ENCODE results near the gene RETREG3. TPM values are rescaled to one million over a fixed set of nuclear protein-coding genes. Genes with fewer than 3 reads are reported as not detected.

RETREG3 gene
- total RNA-seq, 1 experiment from 2014 or later = 38.5 TPM

- no peak for TF ChIP-seq ATF3 (IDR thresholded peaks at IDR 0.05)
- peak; percentile 6 for TF ChIP-seq TCF7L2 (IDR thresholded peaks at IDR 0.05; ENCODE audit: borderline replicate concordance, extremely low read depth, insufficient read depth, insufficient read length)
These were observed 42.1 kb downstream of the RETREG3 start, which contains the start of gene MLX (continued) for GRCh38 chr17:42566883-42567573.

- Histone ChIP-seq H3K9me2 (ENCODE audit: insufficient read depth) (no peaks in the 10 kb centered on the region), H3K4me3 (replicated peaks in 1 of 2; ENCODE audit: low read depth in 1 of 2, low read length in 2 of 2) (peak overlapping the region; percentile 92 to 99), H3K27ac (ENCODE audit: low read depth, low read length) (peak overlapping the region; percentile 89), H3K9me3 (ENCODE audit: control insufficient read depth in 1 of 2, insufficient read depth in 1 of 2, low read depth in 1 of 2, low read length in 2 of 2) (no peaks in the 10 kb centered on the region), H3K4me1 (ENCODE audit: control insufficient read depth in 1 of 2, insufficient read depth in 2 of 2, low read length in 2 of 2) (peaks cover 22 to 49% of the 10 kb centered on the region in 2 experiments), H3K4me2 (ENCODE audit: low read length) (peak overlapping the region; percentile 99), H3K36me3 (ENCODE audit: control insufficient read depth in 1 of 2, insufficient read depth in 2 of 2, low read length in 2 of 2) (peaks cover 28 to 48% of the 10 kb centered on the region in 2 experiments), H2AFZ (ENCODE audit: low read depth, low read length, poor library complexity, severe bottlenecking) (no peak overlapping the region), H4K20me1 (ENCODE audit: insufficient read depth) (peaks cover under 1% of the 10 kb centered on the region; the same call in 1 of the 2 replicates), H3K79me2 (ENCODE audit: insufficient read depth, low read length) (peaks cover 56% of the 10 kb centered on the region), H3K9ac (ENCODE audit: low read length) (peak overlapping the region; percentile 79), H3K27me3 (ENCODE audit: insufficient read depth, low read length) (no peaks in the 10 kb centered on the region)
- RAD21 ChIA-PET (ENCODE audit: low non-redundant PET in 1 of 2, low total read pairs in 2 of 2, uncharacterized antibody in 2 of 2, unreplicated experiment in 2 of 2) = no interaction called here
- TF ChIP-seq SRF (IDR thresholded peaks at IDR 0.05; ENCODE audit: low read depth) = no peak
- TF ChIP-seq CTCF (IDR thresholded peaks at IDR 0.05 in 2 of 3, conservative IDR thresholded peaks at IDR 0.05 in 1 of 3; ENCODE audit: borderline replicate concordance in 1 of 3, insufficient read depth in 1 of 3, low read depth in 2 of 3, low read length in 2 of 3) = no peak
- no peak for TF ChIP-seq REST (IDR thresholded peaks at IDR 0.05; ENCODE audit: low read depth)
- peak; percentile 54; the same call in 1 of the 2 replicates for TF ChIP-seq ZFX (IDR thresholded peaks at IDR 0.05)
- CTCF ChIA-PET = interaction anchor here (1.9 kb wide), 1 partner anchor 12 kb away, joined by 5 read pairs; no protein-coding TSS in a partner anchor
- no TSS peak for BruUV-seq (replicated peaks)
- ATAC-seq (no peak), DNase-seq (ENCODE audit: low read depth, low spot score) (no peak)
- POLR2A ChIA-PET = interaction anchor here (1.4 kb wide), 1 partner anchor 12 kb away, joined by 4 read pairs; no protein-coding TSS in a partner anchor
- intact Hi-C loops (cut with micrococcal nuclease) = no loop called here
These were observed 42.8 kb downstream of the RETREG3 start for GRCh38 chr17:42566215-42566882.
